Panc1 (cell line): Measurements from ENCODE around the gene IPO4. TPM values are rescaled to one million over a fixed set of nuclear protein-coding genes. Genes with fewer than 3 reads are reported as not detected.
A peak's percentile ranks its signal among the peaks of the same experiment; 100 is the strongest.

Experiments
- ATAC-seq: fragments of 200-7000 bp; cut with Tn5 transposase; 2 replicates; pipeline ENCODE4 v1.9.1; 2020; ENCODE audit warnings: mild to moderate bottlenecking, moderate library complexity
- BruUV-seq: library from RNA; stranded (reverse); fragments of 400-500 nt; replicated peaks from 2 replicates; lab custom pipeline; 2021; lab: Mats Ljungman, UMichigan
- CTCF ChIA-PET: fragments of 300-600 bp; sonication (Branson Sonifier 250); formaldehyde crosslinking; loops from one replicate; lab custom pipeline; 2022; ENCODE audit warnings: antibody characterized with exemption; lab: Charles Lee
- POLR2A ChIA-PET: fragments of 300-600 bp; sonication (Branson Sonifier 250); formaldehyde crosslinking; loops from one replicate; lab custom pipeline; 2022; ENCODE audit warnings: antibody characterized with exemption; lab: Charles Lee
- DNase-seq: peaks from one replicate; pipeline ENCODE4 v3.0.0-alpha.2; 2010; ENCODE audit warnings: low read depth, low spot score
- H3K27ac ChIP-seq: 2 replicates; pipeline ENCODE4 v1.5.1; 2011; ENCODE audit warnings: mild to moderate bottlenecking, low read length, inconsistent platforms
- H3K27me3 ChIP-seq: fragments of 200-500 bp; sonication (Bioruptor generic); 2 replicates; pipeline ENCODE4 v1.6.0; 2014; ENCODE audit warnings: low read length, inconsistent platforms; ENCODE audit not compliant: control insufficient read depth, insufficient read depth
- H3K36me3 ChIP-seq: fragments of 200-500 bp; sonication (Bioruptor generic); 2 replicates; pipeline ENCODE4 v1.5.1; 2014; ENCODE audit warnings: inconsistent platforms, mild to moderate bottlenecking, low read length, moderate library complexity; ENCODE audit not compliant: control insufficient read depth, insufficient read depth
- H3K4me1 ChIP-seq: 2 replicates; pipeline ENCODE4 v1.5.1; 2011; ENCODE audit warnings: inconsistent platforms, mild to moderate bottlenecking, low read length, moderate library complexity; ENCODE audit not compliant: control insufficient read depth, insufficient read depth
- H3K4me3 ChIP-seq, 2 experiments: 2 replicates each; pipeline ENCODE4 v1.5.1; 2011 to 2012; ENCODE audit warnings: low read depth in 2 of 2, low read length in 2 of 2, mild to moderate bottlenecking in 2 of 2, inconsistent platforms in 1 of 2, moderate library complexity in 1 of 2
- H3K9me3 ChIP-seq: fragments of 200-500 bp; sonication (Bioruptor generic); 2 replicates; pipeline ENCODE4 v1.5.1; 2014; ENCODE audit warnings: low read depth, mild to moderate bottlenecking, inconsistent platforms, low read length, moderate library complexity; ENCODE audit not compliant: control insufficient read depth, insufficient read depth
- POLR2AphosphoS5 ChIP-seq: IDR thresholded peaks from 2 replicates; pipeline ENCODE4 v1.6.1; 2012; ENCODE audit warnings: mild to moderate bottlenecking, low read depth, low read length, moderate library complexity
- SIN3A ChIP-seq: IDR thresholded peaks from 2 replicates; pipeline ENCODE4 v1.6.1; 2012; ENCODE audit warnings: low read depth, mild to moderate bottlenecking, low read length, moderate library complexity, borderline replicate concordance; ENCODE audit not compliant: insufficient read depth
- TCF7L2 ChIP-seq: IDR thresholded peaks from 2 replicates; pipeline ENCODE4 v1.6.1; 2011; ENCODE audit warnings: mild to moderate bottlenecking, low read depth, low read length, inconsistent platforms
- in situ Hi-C: cut with HindIII; loops from 2 replicates; pipeline ENCODE4 v1.10.0; 2016; ENCODE audit warnings: low sequenced_read_pairs, low pct_unique_long_range_greater_than_20kb
- intact Hi-C: fragments of 100-400 bp; cut with micrococcal nuclease; formaldehyde crosslinking; loops from one replicate; pipeline ENCODE4 v1.10.0; 2022; ENCODE audit not compliant: unreplicated experiment
- total RNA-seq: library from RNA; stranded (reverse); gene quantifications from one replicate; pipeline ENCODE4 v1.2.1, GENCODE V29; 2021; ENCODE audit not compliant: unreplicated experiment
- TF ChIP-seq, protein P1 (sequence below): fragments of 450-650 bp; IDR thresholded peaks from 2 replicates; pipeline ENCODE4 v1.5.1; 2017; ENCODE audit warnings: mild to moderate bottlenecking

Gene IPO4
- total RNA-seq, 1 experiment from 2014 or later: 103 TPM

DNA sequence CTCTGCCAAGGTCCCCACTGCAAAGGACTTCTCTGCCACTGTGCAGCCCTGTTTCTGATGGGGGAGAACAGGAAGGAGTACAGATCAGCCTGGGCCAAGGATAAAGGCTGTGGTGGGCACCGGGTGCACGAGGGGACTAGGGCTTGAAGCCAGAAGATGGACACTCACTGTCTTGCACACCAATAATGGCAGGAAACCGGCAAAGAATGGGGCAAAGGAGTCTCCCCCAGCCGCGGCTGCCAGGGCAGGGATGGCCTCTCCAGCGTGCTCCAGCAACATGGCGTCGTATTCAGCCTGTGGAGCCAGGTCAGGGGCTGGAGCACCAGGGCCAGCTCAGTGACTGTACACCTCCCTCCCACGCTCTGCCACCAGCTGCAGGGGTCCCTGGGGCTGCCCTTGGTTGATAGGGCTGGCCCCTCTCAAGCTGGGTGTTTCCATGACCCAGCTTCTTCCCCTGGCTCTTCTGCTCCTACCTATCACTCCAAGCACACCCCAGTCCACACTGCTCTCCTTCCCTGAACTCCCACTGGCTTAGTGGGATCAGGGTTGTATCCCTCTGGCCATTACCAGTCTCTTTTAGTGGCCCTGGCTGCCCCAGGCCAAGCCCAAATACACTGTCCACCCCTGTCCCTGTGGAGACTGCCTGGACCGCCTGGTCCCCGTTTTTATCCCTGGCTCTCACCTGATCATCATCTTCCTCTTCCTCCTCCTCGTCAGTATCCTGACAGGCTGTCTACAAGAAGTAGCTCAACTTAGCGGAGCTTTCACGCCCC lies 6.3 kb downstream of the IPO4 start:
- Histone ChIP-seq H3K4me1 (no peaks in the 10 kb centered on the region; the same call in 1 of the 2 replicates), H3K4me3 (no peak overlapping the region), H3K27me3 (no peaks in the 10 kb centered on the region), H3K9me3 (no peaks in the 10 kb centered on the region), H3K36me3 (0 out of 2 replicates have a peak, but pooled peaks cover 2% of the 10 kb centered on the region), H3K27ac (no peak overlapping the region)
- CTCF ChIA-PET: no interaction called here
- intact Hi-C loops (no loop called here), in situ Hi-C loops (no loop called here)
- DNase-seq (no peak), ATAC-seq (no peak)
- POLR2A ChIA-PET: interaction anchor here (0.6 kb wide), 1 partner anchor 42 kb away, joined by 11 read pairs; no protein-coding TSS in a partner anchor
- TF ChIP-seq TCF7L2 (no peak), POLR2AphosphoS5 (0 out of 2 replicates have a peak, but pooled peaks have one; percentile 18)
- no TSS peak for BruUV-seq

DNA sequence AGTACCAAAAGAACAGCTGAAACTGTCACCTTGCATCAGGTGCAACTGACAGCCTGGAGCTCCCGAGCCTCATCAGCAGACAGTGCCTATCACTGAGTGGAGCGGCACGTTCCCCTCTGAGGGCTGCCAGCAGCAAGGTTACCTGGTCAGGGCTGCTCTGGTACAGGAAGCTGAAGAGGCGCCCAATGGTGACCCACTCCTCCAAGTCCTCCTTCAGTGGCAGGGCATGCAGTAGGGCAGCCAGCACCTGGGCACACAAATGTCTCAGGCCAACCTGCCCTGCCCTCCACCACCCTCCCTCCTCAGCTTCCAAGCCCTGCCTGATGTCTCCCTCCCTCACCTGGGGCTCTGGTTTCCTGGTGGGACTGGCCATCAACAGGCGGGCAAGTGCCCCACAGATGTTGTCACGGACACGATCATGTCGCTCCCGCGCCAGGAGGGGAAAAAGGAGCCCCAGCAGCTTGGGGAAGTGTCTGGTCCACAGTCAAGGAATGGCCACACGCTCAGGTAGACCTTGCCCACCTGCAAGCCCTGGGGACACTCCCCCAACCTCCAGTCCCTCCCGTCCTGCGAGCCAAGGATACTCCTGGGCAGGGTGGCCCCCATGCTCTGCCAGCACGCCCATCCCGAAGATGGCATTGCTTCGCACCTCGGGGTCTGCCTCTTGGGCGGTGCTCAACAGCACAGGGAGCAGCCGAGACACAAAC lies 7.1 kb downstream of the IPO4 start:
- POLR2A ChIA-PET: no interaction called here
- intact Hi-C loops: no loop called here
- Histone ChIP-seq H3K9me3 (no peaks in the 10 kb centered on the region), H3K36me3 (0 out of 2 replicates have a peak, but pooled peaks cover 2% of the 10 kb centered on the region), H3K27me3 (no peaks in the 10 kb centered on the region), H3K4me1 (no peaks in the 10 kb centered on the region; the same call in 1 of the 2 replicates), H3K4me3 (no peak overlapping the region), H3K27ac (no peak overlapping the region)
- no TSS peak for BruUV-seq
- DNase-seq: no peak
- in situ Hi-C loops: no loop called here
- no peak for ATAC-seq
- CTCF ChIA-PET: no interaction called here
- TF ChIP-seq TCF7L2: no peak
- TF ChIP-seq, protein P1, sequence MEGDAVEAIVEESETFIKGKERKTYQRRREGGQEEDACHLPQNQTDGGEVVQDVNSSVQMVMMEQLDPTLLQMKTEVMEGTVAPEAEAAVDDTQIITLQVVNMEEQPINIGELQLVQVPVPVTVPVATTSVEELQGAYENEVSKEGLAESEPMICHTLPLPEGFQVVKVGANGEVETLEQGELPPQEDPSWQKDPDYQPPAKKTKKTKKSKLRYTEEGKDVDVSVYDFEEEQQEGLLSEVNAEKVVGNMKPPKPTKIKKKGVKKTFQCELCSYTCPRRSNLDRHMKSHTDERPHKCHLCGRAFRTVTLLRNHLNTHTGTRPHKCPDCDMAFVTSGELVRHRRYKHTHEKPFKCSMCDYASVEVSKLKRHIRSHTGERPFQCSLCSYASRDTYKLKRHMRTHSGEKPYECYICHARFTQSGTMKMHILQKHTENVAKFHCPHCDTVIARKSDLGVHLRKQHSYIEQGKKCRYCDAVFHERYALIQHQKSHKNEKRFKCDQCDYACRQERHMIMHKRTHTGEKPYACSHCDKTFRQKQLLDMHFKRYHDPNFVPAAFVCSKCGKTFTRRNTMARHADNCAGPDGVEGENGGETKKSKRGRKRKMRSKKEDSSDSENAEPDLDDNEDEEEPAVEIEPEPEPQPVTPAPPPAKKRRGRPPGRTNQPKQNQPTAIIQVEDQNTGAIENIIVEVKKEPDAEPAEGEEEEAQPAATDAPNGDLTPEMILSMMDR: no peak
- no peak; the same call in 1 of the 2 replicates for TF ChIP-seq POLR2AphosphoS5

DNA sequence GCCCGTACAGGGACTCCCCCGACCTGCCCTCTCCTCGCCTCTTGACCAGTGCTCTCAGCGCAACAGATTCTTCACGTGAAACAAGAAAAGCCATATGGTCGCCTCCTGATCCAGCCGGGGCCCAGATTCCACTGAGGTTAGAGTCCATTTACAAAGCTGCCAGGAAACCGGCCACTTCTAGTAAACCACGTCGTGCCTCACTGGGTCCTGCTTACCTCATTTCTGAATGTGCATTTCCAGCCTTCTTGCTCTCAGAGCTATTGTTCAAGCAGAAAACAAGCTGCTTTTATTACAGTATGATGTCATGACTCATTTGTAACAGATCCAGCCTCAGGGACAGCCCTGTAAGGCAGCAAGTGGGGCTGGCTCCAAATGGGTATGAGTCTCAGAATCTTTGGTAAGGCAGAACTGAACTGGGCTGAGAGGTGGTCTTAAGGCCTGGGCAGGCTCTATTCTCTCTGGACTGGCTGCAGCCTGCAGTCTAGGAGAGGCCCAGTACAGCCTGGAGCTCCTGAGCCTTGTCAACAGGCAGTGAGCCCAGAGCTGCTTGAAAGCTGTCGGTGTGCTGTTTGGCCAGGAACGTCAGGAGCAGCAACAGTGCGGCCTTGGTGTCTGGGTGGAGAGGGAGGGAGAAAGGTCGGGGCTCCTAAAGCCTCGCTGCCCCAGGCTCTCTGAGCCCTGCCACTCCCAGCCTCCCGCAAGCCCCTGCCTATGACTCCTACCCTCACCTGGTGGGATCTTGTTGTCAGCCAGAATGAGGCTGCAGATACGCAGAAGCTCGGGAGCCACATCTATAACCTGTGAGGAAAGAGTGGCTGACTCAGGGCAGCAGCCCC lies 8.4 kb downstream of the IPO4 start:
- Histone ChIP-seq H3K4me1 (no peaks in the 10 kb centered on the region; the same call in 1 of the 2 replicates), H3K27ac (no peak overlapping the region), H3K4me3 (no peak overlapping the region), H3K9me3 (no peaks in the 10 kb centered on the region), H3K27me3 (no peaks in the 10 kb centered on the region), H3K36me3 (no peaks in the 10 kb centered on the region)
- ChIA-PET POLR2A (no interaction called here), CTCF (no interaction called here)
- DNase-seq: no peak
- ATAC-seq: no peak
- in situ Hi-C loops: no loop called here
- no TSS peak for BruUV-seq
- intact Hi-C loops: no loop called here
- TF ChIP-seq SIN3A (no peak), POLR2AphosphoS5 (no peak), TCF7L2 (no peak)
